Cardiac fibroblast (primary cell): ENCODE data around the gene RGS21.
"Not testable (repeated sequence)": the region's sequence is repeated elsewhere in the genome, so short reads cannot be mapped to it uniquely, and the experiment has no call there.

ENCODE experiments used
- DNase-seq, 2 donors: peaks; one replicate each; pipeline versions ENCODE4 v3.0.0 to v3.0.0-alpha.2; 2010; ENCODE audit warnings: low read depth in 2 of 2
- H3K4me3 ChIP-seq, 2 donors: replicated peaks in 1 of 2; 1 replicate in 1 of 2; 2 replicates in 1 of 2; pipeline ENCODE4 v1.5.1; 2011; ENCODE audit warnings: low read depth in 2 of 2, low read length in 2 of 2, mild to moderate bottlenecking in 2 of 2, moderate library complexity in 1 of 2
- CTCF ChIP-seq: IDR thresholded peaks from one replicate; pipeline ENCODE4 v1.5.1; 2011; ENCODE audit warnings: low read depth, mild to moderate bottlenecking, low read length, inconsistent platforms

RGS21 gene

GRCh38 chr1:192303029-192303428 lies 13.8 kb upstream of the RGS21 start:
- TF ChIP-seq CTCF = no peak
- DNase-seq = peak in 1 of 2 donors; percentile 6
- H3K4me3 ChIP-seq = no peak overlapping the region

- DNase-seq, H3K4me3 ChIP-seq: not testable (repeated sequence)
Measured at GRCh38 chr1:192308314-192308713, 8.5 kb upstream of the RGS21 start.

GRCh38 chr1:192311281-192311680 lies 5.5 kb upstream of the RGS21 start:
- no peak overlapping the region for H3K4me3 ChIP-seq
- peak; percentile 61 for TF ChIP-seq CTCF
- DNase-seq = peak; percentile 69 to 84

GRCh38 chr1:192327997-192328396 lies 11.2 kb downstream of the RGS21 start:
- no peak overlapping the region for H3K4me3 ChIP-seq
- no peak for DNase-seq
- no peak for TF ChIP-seq CTCF

- H3K4me3 ChIP-seq = no peak overlapping the region
- TF ChIP-seq CTCF = no peak
- no peak for DNase-seq
Measured at GRCh38 chr1:192342842-192343241, 26.1 kb downstream of the RGS21 start.

- DNase-seq = no peak
- no peak overlapping the region for H3K4me3 ChIP-seq
- TF ChIP-seq CTCF = no peak
Measured at GRCh38 chr1:192343344-192343743, 26.6 kb downstream of the RGS21 start.

GRCh38 chr1:192349314-192349713 lies 32.5 kb downstream of the RGS21 start:
- H3K4me3 ChIP-seq = no peak overlapping the region
- no peak for TF ChIP-seq CTCF
- DNase-seq = no peak
